Activated CD8-positive, alpha-beta memory T cell treated with anti-CD3 and anti-CD28 coated beads, Interleukin-2, amount 10 ng/mL, durations not matched to agents 7 days and 5 days (primary cell): ENCODE results near the gene STUM. TPM values are rescaled to one million over a fixed set of nuclear protein-coding genes. Genes with fewer than 3 reads are reported as not detected.

Experiments
- ATAC-seq: fragments of 150-1000 bp; cut with Tn5 transposase; one replicate; pipeline ENCODE4 v1.10.0; 2021; ENCODE audit warnings: moderate library complexity
- CTCF ChIA-PET: fragments of 350-600 bp; sonication (Branson Sonifier 250); formaldehyde crosslinking; loops from one replicate; lab custom pipeline; 2021; ENCODE audit warnings: antibody characterized with exemption; lab: Charles Lee
- DNase-seq: peaks from one replicate; pipeline ENCODE4 v3.0.0-alpha.2; 2020
- H3K27ac Mint-ChIP-seq: one replicate; pipeline ENCODE4 v1.8.0; 2021; ENCODE audit warnings: mild to moderate bottlenecking, mixed read lengths
- H3K27me3 Mint-ChIP-seq: one replicate; pipeline ENCODE4 v1.8.0; 2021; ENCODE audit warnings: mixed read lengths
- H3K36me3 Mint-ChIP-seq: one replicate; pipeline ENCODE4 v1.8.0; 2021; ENCODE audit warnings: mild to moderate bottlenecking, mixed read lengths
- H3K4me1 Mint-ChIP-seq: one replicate; pipeline ENCODE4 v1.8.0; 2021; ENCODE audit warnings: mixed read lengths
- H3K4me3 Mint-ChIP-seq: one replicate; pipeline ENCODE4 v1.8.0; 2021; ENCODE audit warnings: mild to moderate bottlenecking, moderate library complexity, mixed read lengths
- H3K9me3 Mint-ChIP-seq: one replicate; pipeline ENCODE4 v1.8.0; 2022; ENCODE audit warnings: low read depth, mixed read lengths
- total RNA-seq, 2 experiments: library from RNA; stranded (reverse); gene quantifications; one replicate each; pipeline ENCODE4 v1.2.3, GENCODE V29; 2021

STUM gene
- total RNA-seq, 2 experiments from 2014 or later = not detected

- Mint-ChIP-seq H3K27ac (peak overlapping the region; percentile 61), H3K9me3 (no peaks in the 10 kb centered on the region), H3K4me3 (no peak overlapping the region), H3K27me3 (no peaks in the 10 kb centered on the region), H3K4me1 (peaks cover 55% of the 10 kb centered on the region), H3K36me3 (peaks cover 20% of the 10 kb centered on the region)
- DNase-seq (peak; percentile 59), ATAC-seq (no peak)
- CTCF ChIA-PET = interaction anchor here (0.9 to 2.9 kb wide), 8 partner anchors 11 to 178 kb away, joined by 3 to 12 read pairs (median 4); no protein-coding TSS in a partner anchor
These were observed 101.2 kb downstream of the STUM start for GRCh38 chr1:226649780-226650179.

DNA sequence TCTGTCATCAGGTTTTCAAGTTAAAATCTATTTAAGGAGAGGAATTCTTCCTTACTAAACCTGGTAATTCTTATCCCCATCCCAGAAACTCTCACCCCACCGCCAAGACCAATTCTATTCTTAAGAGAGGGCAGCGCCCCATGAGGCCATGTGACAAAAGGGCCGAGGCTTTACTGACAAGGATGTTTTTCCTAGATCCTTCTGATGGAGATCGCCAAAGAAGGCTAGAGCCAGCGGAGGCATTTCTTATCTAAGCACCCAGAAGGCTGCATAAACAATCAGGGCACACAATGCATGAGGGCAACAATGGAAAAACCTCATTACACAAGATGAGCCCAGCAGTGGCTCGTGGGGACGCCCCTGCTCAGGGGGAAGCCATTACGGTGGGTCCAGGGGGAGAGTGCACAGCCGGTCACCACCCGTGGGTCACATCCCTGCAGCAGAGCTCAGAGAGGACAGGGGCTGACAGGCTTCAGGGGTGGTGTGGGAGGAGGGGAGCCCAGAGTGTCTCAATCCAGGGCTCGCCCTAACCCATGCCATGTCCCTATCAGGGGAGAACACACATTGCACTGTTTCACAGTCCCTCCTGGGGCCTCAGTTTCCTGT is 101.8 kb downstream of the STUM start:
- Mint-ChIP-seq H3K9me3 (no peaks in the 10 kb centered on the region), H3K4me3 (no peak overlapping the region), H3K27ac (peak overlapping the region; percentile 61), H3K36me3 (peaks cover 17% of the 10 kb centered on the region), H3K4me1 (peaks cover 55% of the 10 kb centered on the region), H3K27me3 (no peaks in the 10 kb centered on the region)
- no peak for DNase-seq
- no peak for ATAC-seq
- CTCF ChIA-PET = interaction anchor here (0.9 to 2.9 kb wide), 11 partner anchors 9 to 178 kb away, joined by 3 to 12 read pairs (median 4); no protein-coding TSS in a partner anchor

GRCh38 chr1:226651041-226651731 is 102.6 kb downstream of the STUM start:
- H3K4me3 Mint-ChIP-seq = no peak overlapping the region
- no peaks in the 10 kb centered on the region for H3K9me3 Mint-ChIP-seq
- H3K4me1 Mint-ChIP-seq = peaks cover 55% of the 10 kb centered on the region
- no peak overlapping the region for H3K27ac Mint-ChIP-seq
- CTCF ChIA-PET = interaction anchor here (1.1 to 2.7 kb wide), 5 partner anchors 10 to 177 kb away, joined by 3 to 11 read pairs (median 3); no protein-coding TSS in a partner anchor
- H3K36me3 Mint-ChIP-seq = peaks cover 17% of the 10 kb centered on the region
- no peaks in the 10 kb centered on the region for H3K27me3 Mint-ChIP-seq
- DNase-seq = no peak
- ATAC-seq = no peak

GRCh38 chr1:226651732-226652105 is 103.2 kb downstream of the STUM start:
- no peak overlapping the region for H3K27ac Mint-ChIP-seq
- no peaks in the 10 kb centered on the region for H3K9me3 Mint-ChIP-seq
- ATAC-seq (no peak), DNase-seq (no peak)
- peaks cover 57% of the 10 kb centered on the region for H3K4me1 Mint-ChIP-seq
- CTCF ChIA-PET = interaction anchor here (1.1 to 2.7 kb wide), 4 partner anchors 10 to 177 kb away, joined by 3 to 11 read pairs (median 4); no protein-coding TSS in a partner anchor
- peaks cover 14% of the 10 kb centered on the region for H3K36me3 Mint-ChIP-seq
- no peaks in the 10 kb centered on the region for H3K27me3 Mint-ChIP-seq
- no peak overlapping the region for H3K4me3 Mint-ChIP-seq

- no peak overlapping the region for H3K4me3 Mint-ChIP-seq
- CTCF ChIA-PET = interaction anchor here (1.3 to 2.7 kb wide), 7 partner anchors 10 to 176 kb away, joined by 3 to 13 read pairs (median 11); no protein-coding TSS in a partner anchor
- peak overlapping the region; percentile 91 for H3K27ac Mint-ChIP-seq
These were observed 104.0 kb downstream of the STUM start for GRCh38 chr1:226652613-226653012.

GRCh38 chr1:226653311-226653921 is 104.9 kb downstream of the STUM start:
- peak overlapping the region; percentile 91 for H3K27ac Mint-ChIP-seq
- DNase-seq (peak; percentile 88), ATAC-seq (peak; percentile 85)
- no peaks in the 10 kb centered on the region for H3K9me3 Mint-ChIP-seq
- H3K27me3 Mint-ChIP-seq = no peaks in the 10 kb centered on the region
- CTCF ChIA-PET = interaction anchor here (0.9 to 2.7 kb wide), 14 partner anchors 9 to 175 kb away, joined by 3 to 13 read pairs (median 6); no protein-coding TSS in a partner anchor
- peak overlapping the region; percentile 60 for H3K4me3 Mint-ChIP-seq
- H3K4me1 Mint-ChIP-seq = peaks cover 71% of the 10 kb centered on the region
- H3K36me3 Mint-ChIP-seq = peaks cover 9% of the 10 kb centered on the region

More at GRCh38 chr1:226652613-226653012, 104.0 kb downstream of the STUM start:
- Mint-ChIP-seq H3K36me3 (peaks cover 11% of the 10 kb centered on the region), H3K9me3 (no peaks in the 10 kb centered on the region), H3K4me1 (peaks cover 66% of the 10 kb centered on the region), H3K27me3 (no peaks in the 10 kb centered on the region)
- DNase-seq (no peak), ATAC-seq (no peak)

DNA sequence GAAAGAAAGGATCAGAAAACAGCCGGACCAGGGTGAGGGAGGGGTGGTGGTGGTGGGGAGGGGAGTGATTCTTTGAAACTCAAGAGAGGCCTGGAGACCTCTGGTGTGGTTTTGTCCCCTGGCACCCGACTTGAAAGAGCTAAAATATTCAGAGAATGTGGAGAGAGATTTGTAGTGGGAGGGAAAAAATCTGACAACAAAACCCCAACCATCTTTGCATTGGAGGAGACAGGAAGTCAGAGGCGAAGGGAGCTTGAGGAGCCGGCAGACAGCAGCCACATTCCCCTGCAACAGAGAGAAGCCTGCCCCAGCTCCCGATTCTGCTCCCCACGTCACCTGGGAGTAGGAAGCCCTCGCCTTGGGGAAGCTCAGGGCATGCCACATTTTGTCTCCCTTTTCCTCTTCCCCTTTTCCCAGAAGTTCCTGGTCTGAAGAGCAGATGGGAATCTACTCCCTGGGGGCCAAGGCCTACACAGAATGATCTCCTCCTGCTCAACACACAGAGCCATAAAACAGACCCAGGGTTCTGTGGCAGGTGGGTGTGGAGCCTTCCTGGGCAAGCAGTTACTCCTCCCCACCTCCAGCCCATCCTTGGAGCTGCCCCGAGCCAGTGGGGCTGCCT is 105.6 kb downstream of the STUM start:
- H3K9me3 Mint-ChIP-seq = no peaks in the 10 kb centered on the region
- H3K27me3 Mint-ChIP-seq = no peaks in the 10 kb centered on the region
- H3K4me3 Mint-ChIP-seq = peak overlapping the region; percentile 60
- H3K27ac Mint-ChIP-seq = peak overlapping the region; percentile 91
- CTCF ChIA-PET = interaction anchor here (0.7 to 2.4 kb wide), 14 partner anchors 8 to 286 kb away, joined by 3 to 13 read pairs (median 6); partner anchors contain the start of gene COQ8A
- DNase-seq = no peak
- H3K4me1 Mint-ChIP-seq = peaks cover 73% of the 10 kb centered on the region
- ATAC-seq = no peak
- H3K36me3 Mint-ChIP-seq = peaks cover 4% of the 10 kb centered on the region

DNA sequence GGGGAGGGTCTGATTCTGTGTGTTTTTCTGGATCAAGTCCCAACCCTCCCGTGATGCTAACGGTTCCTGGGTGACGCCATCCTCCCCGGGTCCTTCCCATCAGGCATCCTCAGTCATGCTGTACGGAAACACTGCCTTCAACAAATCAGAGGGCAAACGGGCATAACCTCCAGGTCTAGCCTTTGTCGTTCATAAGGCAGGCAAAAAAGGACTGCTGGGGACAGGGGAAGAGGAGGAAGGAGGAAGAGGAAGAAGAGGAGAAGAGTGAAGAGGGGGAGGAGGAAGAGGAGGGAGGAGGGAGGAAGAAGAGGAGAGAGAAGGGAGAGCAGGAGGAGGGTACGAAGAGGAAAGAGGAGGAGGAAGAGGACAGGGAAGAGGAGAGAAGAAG is 106.1 kb downstream of the STUM start:
- CTCF ChIA-PET = interaction anchor here (0.7 to 2.4 kb wide), 9 partner anchors 13 to 286 kb away, joined by 3 to 12 read pairs (median 6); partner anchors contain the start of gene COQ8A
- H3K9me3 Mint-ChIP-seq = no peaks in the 10 kb centered on the region
- no peak for ATAC-seq
- H3K27ac Mint-ChIP-seq = peak overlapping the region; percentile 91
- H3K27me3 Mint-ChIP-seq = no peaks in the 10 kb centered on the region
- no peaks in the 10 kb centered on the region for H3K36me3 Mint-ChIP-seq
- H3K4me1 Mint-ChIP-seq = peaks cover 73% of the 10 kb centered on the region
- DNase-seq = no peak
- H3K4me3 Mint-ChIP-seq = peak overlapping the region; percentile 60

DNA sequence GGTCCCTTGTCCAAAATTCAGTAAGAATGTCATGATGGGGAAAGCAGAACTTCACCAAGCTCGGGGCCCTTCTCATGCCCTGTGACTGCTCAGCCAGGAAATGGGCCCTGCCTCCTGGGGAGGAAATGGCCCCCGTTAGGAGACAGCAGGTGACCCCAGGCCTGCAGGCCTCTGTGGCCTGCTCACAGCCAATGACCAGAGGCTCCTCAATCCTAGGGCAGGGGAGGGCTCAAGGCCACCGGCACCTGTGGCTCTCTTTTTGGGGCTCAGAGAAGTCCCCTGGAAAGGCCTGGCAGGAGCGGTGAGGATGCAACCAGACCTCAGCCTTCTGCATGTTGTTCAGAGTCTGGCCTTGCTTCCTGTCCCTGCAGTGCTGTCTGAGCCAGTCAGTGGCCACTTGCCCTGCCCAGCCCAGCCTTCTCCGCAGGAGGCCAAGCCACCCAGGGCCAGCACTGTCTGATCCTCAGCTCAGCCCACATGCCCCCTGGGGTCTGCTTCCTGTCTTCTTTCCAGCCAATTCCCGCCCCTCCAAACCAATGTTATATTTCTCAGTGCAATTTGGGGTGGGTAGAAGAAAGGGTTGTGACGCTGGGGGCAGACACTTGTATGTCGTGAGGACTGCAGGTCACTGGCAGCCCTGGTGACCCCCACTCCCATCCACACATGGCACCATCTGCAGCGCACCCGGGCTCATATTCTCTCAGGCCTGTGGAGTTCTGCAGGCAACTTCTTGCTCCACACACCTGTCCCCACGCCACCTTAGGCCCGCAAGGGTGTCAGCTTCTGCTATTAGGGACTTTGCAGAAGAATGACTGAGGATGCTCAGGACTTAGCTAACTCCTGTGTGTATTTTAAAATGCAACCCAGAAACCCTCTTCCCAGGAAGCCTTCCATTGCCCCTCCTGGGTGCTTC is 106.9 kb downstream of the STUM start:
- ATAC-seq = peak; percentile 39
- no peaks in the 10 kb centered on the region for H3K27me3 Mint-ChIP-seq
- peak overlapping the region; percentile 60 for H3K4me3 Mint-ChIP-seq
- H3K4me1 Mint-ChIP-seq = peaks cover 74% of the 10 kb centered on the region
- DNase-seq = peak; percentile 62
- no peaks in the 10 kb centered on the region for H3K36me3 Mint-ChIP-seq
- CTCF ChIA-PET = no interaction called here
- no peaks in the 10 kb centered on the region for H3K9me3 Mint-ChIP-seq
- H3K27ac Mint-ChIP-seq = peak overlapping the region; percentile 91

DNA sequence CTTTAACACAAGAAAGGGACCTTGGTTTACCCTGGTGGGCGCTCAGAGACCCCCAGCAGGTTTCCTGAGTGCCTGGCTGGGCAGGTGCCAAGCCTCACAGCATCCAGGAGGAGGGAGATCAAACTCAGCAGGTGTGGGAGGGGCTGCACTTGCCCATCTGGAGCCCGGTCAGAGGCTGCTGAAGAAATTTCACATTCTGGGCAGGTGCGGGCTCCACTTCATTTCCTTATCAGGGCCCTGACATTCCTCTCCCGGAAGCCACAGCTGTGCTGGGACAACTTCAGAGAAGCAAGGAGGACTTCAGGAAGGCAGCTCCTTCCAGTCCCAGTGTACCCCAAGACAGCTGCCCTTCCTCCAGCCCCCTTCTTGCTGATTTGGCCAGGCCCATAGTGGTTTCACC is 107.6 kb downstream of the STUM start:
- peak overlapping the region; percentile 91 for H3K27ac Mint-ChIP-seq
- peaks cover 78% of the 10 kb centered on the region for H3K4me1 Mint-ChIP-seq
- H3K27me3 Mint-ChIP-seq = no peaks in the 10 kb centered on the region
- DNase-seq (no peak), ATAC-seq (no peak)
- no peak overlapping the region for H3K4me3 Mint-ChIP-seq
- H3K36me3 Mint-ChIP-seq = no peaks in the 10 kb centered on the region
- no peaks in the 10 kb centered on the region for H3K9me3 Mint-ChIP-seq
- CTCF ChIA-PET = no interaction called here

DNA sequence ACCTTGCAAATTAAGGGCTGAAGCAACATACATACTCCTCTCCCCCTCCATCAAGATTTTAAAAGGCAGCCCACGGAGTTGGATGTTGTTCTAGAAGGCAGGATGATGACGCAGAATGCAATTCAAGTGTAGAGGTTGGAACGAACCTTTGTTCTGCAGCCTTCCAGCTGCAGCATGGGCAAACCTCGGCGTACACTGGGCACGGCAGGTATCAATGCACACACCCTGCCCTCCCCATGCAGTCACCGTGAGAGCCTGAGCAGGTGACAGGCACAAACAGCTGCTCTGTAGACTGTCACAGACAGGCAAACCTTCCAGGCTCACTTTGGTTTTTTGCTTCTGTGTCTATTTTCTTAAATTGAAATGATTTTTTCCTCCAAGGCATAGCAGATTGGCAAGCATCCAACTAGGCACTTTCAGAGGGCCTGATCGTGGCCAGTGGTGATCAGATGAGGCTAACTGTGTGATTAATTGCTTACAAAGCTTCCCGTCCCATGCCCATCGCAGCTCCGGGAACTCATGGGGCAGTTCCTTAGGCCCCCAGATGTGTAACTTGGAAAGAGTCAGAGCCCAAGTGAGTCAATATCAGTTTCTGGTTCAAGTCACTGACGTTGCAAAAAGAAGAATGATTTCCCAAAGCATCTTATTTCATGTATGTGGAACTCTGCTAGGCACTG is 108.2 kb downstream of the STUM start:
- Mint-ChIP-seq H3K4me1 (peaks cover 84% of the 10 kb centered on the region), H3K27ac (peak overlapping the region; percentile 56), H3K4me3 (no peak overlapping the region), H3K27me3 (no peaks in the 10 kb centered on the region), H3K36me3 (no peaks in the 10 kb centered on the region), H3K9me3 (no peaks in the 10 kb centered on the region)
- ATAC-seq (no peak), DNase-seq (no peak)
- CTCF ChIA-PET = interaction anchor here (1.1 kb wide), 1 partner anchor 12 kb away, joined by 3 read pairs; no protein-coding TSS in a partner anchor
